T47D (cell line): Measurements from ENCODE around the gene KCNF1.

ENCODE experiments used
- DNase-seq, 2 experiments: peaks; one replicate each; pipeline versions ENCODE4 v3.0.0 to v3.0.0-alpha.2; 2011 to 2012; ENCODE audit warnings: low read depth in 1 of 2, low spot score in 1 of 2
- JUND ChIP-seq: IDR thresholded peaks from 2 replicates; pipeline ENCODE4 v1.6.1; 2012; ENCODE audit warnings: low read depth
- in situ Hi-C: cut with HindIII; loops from 2 replicates; pipeline ENCODE4 v1.10.0; 2016; ENCODE audit warnings: low sequenced_read_pairs, low pct_unique_long_range_greater_than_20kb

The KCNF1 gene

GRCh38 chr2:10962004-10962403, 50.3 kb downstream of the KCNF1 start:
- no peak for TF ChIP-seq JUND
- no peak for DNase-seq
- in situ Hi-C loops: no loop called here

GRCh38 chr2:10963155-10963554, 51.4 kb downstream of the KCNF1 start:
- TF ChIP-seq JUND: no peak
- DNase-seq: no peak
- in situ Hi-C loops: no loop called here
